Activated T-helper 1 cell treated with anti-CD3 and anti-CD28 coated beads, Interleukin-2, amount 50 U/mL, for 16 hours (primary cell): ENCODE data around the gene CSNK2B.

Experiments used
- DNase-seq, 2 donors: peaks; one replicate each; pipeline ENCODE4 v3.0.0-alpha.2; 2020; ENCODE audit warnings: low read depth in 1 of 2, low spot score in 1 of 2

The CSNK2B gene

DNA sequence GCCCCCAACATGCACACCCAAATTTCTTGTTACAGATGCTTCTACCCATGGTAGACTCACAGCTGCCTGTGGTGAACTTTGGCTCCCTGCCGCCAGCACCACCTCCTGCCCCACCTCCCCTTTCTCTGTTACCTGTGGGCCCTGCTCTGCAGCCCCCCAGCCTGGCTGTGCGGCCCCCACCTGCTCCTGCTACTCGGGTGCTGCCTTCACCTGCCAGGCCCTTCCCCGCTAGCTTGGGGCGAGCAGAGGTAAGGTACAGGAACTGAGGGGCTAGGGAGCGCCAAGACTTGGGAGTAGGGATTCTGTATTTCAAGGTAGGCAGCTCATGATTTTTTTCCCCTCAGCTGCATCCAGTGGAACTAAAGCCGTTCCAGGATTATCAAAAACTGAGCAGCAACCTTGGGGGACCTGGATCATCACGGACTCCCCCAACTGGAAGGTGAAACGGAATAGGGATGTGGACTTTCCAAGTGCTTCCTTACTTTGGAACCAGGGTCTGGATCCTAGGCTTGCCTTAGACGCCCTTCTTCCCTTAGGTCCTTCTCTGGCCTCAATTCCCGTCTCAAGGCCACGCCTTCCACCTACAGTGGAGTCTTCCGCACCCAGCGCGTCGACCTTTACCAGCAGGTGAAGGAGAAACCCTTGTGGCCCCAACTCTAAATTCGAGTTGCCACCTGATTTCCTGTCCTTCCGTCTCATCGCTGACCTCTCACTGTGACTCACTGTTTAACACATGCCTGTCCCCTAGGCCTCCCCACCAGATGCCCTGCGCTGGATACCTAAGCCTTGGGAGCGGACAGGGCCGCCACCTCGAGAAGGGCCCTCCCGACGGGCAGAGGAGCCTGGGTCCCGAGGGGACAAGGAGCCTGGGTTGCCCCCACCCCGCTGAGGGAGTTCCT, 28.9 kb upstream of the CSNK2B start:
- no peak for DNase-seq

DNA sequence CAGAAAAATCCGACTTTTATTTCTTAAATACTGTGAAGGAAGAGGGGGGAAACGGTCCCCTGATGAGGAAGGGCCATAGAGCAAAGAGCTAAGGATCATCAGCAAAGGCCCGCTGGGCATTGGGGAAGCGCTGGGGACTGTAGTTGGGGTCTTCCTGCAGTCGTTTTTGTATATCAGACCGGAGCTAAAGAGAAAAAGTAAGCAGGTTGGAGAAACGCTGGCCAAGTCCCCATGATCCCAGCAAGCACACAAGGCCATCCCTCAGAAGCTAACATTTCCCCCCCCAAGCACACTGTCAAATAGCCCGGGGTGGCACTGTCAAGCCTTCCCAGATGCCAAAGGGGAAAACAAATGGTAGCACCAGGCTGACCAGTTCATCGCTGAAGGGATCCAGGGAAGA, 26.8 kb upstream of the CSNK2B start:
- DNase-seq, result no peak

DNA sequence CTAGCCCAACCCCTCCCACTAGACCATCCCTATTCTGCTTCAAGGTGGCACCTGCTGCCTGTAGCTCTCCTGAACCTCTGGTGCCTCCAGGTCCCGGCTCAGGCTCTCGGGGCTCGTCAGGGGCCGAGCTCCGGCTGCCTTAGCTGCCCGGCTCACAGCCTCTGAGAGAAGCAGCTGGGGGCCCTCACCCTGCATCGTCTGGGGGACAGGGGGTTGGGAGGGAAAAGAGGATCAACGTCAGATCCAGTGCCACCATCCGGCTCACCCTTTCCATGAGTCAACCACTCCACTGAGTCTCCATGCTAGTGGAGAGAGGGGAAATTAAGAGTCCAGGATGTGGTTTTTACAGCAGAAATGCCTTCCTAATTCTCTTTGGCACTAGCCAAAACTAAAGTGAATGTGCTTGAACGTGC, 26.4 kb upstream of the CSNK2B start:
- no peak for DNase-seq

DNA sequence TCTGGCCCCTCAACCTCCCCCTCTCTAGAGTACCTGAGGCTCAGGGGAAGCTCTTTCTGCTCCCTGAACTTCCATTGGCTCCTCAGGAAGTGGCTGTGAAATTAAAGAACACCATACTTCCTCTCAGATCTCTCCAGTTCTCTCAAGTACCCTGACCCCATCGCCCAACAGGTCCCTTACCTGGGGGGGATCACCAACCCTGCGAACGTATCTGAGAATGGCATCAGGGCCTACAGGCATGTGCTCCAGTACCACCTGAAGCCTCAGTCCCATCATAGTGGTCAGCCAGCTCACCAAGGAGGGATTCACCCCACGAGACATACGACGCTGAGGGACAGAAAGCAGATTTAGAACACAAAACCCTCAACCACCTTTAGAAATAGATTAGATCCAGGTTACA, 25.3 kb upstream of the CSNK2B start:
- no peak for DNase-seq

DNA sequence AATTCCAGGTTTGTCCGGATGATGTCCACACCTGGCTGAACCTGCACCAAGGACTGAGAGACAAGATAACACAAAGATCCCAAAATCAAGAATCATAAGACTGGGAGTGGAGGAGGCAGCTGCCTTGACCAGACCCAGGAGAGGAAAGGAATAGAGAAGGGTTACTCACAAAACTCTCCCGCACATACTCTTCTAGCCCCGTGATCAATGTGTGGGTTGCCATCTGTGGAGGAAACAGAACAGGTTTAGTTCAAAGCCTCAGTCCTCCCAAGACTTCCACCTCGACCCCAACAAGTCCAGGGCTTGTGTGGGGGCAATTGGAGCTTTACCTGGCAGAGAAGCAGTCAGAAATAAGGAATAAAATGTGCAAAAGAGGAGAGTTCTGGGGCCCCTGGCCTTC, 24.5 kb upstream of the CSNK2B start:
- no peak for DNase-seq

DNA sequence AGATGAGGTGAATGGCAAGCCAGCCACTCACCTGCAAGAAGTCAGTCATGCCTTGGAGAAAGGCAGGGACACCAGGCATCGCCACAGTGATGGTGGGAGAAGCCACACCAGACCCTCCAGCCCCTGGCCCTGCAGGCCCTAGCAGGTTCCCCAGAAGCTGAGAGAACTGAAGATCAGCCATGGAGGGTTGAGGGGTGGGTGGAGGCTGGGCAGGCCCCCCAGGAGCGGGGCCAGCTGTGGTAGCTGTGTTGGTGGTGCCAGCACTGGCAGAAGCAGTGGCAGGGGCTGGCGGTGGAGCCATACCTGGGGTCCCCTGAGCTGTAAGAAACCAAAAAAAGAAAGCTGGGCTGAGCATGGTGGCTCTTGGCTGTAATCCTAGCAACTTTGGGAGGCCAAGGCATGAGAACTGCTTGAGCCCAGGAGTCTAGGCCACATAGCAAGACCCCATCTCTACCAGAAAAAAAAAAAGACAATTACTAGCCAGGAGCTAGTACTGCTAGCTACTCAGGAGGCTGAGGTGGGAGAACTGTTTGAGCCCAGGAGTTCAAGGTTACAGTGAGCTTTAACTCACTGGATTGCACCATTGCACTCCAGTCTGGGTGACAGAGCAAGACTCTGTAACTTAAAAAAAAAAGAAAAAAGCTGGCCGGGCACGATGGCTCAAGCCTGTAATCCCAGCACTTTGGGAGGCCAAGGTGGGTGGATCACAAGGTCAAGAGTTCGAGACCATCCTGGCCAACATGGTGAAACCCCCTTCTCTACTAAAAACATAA, 22.9 kb upstream of the CSNK2B start:
- DNase-seq, result no peak

DNA sequence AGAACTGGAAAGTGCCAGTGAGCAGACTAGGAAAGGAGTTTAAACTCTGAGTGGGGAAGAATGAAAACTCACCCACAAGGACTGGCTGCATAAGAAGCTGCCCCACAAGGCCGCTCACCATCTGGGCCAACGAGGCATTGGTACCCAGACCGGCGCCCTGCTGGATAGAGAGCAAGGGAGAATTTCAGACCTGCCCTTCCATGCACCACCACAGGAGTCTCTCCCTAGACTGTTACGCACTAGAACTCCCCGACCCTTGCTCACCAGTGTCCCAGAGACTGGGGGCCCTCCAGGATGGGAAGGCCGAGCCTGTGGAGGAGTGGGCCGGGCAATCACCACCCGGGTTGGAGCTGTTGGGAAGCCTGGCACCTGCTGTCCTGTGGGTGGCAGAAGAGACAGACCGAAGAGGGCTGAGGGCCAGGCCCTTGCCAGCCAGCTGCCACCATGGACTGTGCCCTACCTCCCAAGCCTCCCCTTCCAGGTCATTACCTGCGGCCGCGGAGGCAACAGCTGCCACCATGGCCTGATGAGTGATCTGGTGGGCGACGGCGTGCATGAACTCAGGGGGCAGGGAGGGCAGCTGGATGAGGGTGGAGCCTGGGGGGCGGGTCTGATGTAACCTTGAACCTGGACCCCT, 21.9 kb upstream of the CSNK2B start:
- no peak for DNase-seq

DNA sequence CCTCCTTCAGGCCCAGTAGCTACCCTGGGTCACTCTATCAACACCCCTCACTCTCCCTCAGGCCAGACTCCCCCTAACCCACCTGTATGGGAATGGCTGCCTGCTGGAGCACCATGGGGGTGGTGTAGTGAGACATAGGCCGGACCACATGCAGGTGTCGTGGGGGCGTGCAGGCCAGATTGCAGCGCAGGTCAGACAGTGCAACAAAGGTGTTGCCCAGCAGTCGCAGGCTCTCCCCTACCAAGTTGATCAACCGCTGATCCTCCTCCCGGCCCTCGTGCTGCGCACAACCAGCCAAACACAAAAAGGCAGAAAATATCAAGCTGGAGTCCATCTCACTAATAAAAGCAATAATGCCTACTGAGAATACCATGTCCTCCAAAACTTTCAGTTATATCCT, 20.6 kb upstream of the CSNK2B start:
- DNase-seq, result no peak

DNA sequence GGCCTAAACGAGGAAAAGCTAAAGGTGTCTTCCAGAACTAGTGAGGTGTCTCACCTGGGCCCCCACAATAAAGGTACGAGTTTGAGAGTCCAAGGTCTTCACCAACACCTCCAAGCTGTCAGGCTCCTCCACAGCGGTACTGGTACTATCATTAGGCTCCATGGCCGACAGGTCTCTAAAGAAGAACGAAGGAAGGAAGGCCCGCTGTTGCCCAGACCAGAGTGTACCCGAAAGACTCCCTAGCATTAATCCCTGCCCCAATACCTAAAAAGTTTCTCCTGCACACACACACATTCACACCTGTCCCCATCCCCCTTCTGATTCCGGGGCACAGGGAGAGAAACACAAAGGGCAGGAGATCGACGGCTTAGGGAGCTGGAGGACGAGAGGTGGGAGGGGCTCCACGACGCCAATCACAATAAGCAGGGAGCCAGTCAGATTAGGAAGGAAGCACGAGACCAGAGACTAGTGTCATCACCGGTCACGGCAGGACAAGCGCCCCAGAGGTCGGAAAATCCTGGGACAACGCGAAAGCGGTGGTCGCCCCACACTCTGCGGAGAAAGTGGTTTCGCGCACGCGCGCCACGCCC, 14.2 kb upstream of the CSNK2B start:
- DNase-seq, result no peak

DNA sequence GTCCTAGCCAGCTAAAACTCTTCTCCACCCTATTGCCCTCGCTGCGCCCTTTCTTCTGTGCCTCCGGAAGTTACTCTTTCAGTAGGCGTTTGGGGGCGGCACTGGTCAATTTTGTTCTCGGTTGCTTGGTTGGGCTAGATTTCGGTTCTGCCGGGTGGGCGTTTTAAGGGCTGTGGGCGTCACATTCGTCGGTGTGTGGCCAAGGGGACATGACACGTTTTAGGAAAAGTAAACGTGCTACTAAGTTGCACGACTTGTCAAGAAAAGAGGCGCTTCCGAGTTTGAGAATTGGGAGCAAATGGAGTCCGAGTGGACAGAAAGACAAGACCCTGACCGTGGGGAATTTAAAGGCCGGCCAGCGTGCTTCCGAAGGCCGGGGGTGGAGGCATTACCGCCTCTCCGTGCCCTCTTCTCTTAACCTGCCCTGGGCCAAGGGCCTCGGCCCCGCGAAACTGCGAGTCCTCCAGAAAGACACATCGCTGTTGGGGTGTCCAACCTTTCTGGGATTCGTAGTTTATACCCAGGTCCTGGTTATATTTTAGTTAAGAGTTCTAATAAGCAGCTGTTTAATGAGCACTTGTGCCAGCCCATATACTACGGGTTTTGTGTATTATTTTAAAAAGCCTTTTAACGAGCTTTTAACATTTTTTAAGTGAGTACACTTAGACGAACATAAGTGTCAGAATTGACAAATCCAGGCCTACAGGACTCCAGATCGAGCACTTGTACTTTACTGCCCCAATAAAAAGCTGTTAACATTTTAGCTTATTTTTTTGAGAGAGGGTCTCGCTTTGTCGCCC, 12.8 kb upstream of the CSNK2B start:
- peak in 1 of 2 donors; percentile 73 for DNase-seq

DNA sequence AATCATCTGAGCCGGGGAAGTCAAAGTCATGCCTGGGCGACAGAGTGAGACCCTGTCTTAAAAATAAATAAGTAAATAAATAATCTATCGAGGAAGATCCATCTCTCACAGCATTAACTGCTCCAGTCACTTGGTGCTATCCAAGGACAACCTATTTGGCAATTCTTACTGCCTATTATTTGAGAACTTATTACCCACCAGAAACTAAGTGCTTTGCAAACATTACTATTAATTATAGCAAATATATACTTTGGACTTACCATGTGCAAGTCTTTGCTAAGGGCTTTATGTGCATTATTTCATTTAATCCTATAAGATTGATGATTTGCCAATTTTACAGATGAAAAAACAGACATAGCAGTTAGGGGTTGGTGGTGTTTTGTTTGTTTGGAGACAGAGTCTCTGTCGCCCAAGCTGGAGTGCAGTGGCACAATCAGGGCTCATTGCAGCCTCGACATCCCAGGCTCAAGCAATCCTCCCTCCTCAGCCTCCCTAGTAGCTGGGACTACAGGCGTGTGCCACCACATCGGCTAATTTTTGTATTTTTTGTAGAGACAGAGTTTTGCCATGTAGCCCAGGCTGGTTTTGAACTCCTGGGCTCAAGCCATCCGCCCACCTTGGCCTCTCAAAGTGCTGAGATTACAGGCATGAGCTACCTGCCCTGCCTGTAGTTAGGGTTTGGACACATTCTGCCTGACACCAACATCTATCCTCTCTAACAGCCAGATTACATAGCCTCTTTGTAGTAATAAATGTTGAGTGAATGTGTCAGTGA, 11.1 kb upstream of the CSNK2B start:
- DNase-seq, result no peak

DNA sequence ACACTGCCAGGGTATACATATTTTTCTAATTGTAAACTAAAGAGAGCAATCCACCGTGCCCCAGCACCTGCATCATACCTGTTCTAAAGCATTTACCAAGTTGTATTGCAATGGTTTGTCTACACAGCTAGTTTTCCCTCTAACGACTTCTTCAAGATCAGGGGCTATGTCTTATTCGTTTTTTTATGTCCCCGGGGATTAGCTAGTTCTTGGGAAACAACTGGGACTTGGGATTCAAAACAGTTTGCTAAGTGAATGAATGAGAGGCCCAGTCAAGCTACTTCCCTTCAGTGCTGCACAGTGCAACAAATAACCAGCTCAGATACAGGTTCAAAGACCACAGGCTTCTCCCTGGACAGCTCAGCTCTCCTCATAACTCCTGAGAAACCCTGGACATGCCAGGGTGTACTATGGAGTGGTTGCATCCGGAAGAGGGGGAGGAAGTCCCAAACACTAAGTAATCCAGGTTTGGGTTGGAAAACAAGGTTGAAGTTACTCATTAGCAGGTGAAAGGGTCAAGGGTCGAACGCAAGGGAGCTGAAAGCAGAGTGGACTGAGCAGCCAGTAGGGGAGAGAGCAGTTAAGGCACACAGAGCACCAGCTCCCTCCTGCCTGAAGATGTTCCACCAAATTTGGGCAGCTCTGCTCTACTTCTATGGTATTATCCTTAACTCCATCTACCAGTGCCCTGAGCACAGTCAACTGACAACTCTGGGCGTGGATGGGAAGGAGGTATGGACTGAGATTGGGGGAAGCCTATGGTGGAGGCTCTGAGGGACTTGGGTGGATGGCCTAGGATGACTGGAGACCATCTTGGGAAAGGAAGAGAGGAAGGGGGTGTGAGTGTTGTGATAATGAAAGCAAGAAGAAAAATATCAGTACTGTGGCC, 10.3 kb upstream of the CSNK2B start, which contains the start of gene APOM:
Gene APOM, plus strand, starts transcription at position 546 of the 889 bp plus-strand sequence. Its CDS starts 73 bp downstream, at position 619.
- no peak for DNase-seq

DNA sequence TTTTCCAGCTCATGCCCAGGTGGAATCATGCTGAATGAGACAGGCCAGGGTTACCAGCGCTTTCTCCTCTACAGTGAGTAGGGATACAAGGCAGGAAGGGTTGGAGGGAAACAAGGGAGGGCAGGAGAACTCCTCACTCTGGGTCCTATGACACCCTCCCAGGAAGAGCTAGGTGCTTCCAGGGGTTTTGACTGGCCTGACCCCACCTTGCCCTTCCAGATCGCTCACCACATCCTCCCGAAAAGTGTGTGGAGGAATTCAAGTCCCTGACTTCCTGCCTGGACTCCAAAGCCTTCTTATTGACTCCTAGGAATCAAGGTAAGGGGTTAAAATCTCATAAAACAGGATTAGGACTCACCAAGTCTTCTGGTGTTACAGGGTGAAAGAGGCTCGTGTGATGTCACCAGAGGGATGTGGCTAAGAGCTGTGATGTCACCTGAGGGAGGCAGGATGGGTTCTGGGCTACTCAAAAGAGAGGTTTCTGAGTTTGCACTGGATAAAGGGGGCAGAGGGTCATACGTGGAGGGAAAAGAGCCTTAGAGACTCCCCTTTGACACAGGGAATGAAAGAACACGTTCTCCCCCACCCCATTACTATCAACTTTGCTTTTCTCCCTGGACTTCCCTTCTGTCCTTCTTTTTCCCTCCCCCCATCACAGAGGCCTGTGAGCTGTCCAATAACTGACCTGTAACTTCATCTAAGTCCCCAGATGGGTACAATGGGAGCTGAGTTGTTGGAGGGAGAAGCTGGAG, 8.3 kb upstream of the CSNK2B start:
- no peak for DNase-seq

DNA sequence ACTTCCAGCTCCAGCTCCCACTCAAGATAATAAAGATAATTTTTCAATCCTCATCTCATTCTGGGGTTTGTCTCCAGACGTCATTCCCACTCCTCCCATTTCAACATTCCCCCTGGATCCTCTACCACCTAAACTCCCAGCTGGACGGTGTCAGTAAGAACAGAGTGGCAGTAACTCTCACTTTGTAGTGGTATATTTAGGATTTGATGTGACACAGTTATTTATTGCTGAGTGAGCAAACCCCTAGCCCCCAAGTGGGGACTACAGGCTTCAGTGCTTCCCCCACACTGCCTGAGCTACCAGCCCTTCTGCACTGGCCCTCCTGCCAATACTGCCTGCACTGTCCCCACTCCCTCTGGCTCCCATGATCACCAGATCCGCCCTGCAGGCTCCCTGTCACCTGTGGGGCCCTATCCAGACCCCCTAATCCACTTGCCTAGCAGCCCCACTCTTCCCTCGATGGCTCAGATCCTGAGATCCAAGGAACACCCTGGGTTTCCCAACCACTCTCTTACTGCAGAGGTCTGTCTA, 7.7 kb upstream of the CSNK2B start:
- DNase-seq, result no peak

DNA sequence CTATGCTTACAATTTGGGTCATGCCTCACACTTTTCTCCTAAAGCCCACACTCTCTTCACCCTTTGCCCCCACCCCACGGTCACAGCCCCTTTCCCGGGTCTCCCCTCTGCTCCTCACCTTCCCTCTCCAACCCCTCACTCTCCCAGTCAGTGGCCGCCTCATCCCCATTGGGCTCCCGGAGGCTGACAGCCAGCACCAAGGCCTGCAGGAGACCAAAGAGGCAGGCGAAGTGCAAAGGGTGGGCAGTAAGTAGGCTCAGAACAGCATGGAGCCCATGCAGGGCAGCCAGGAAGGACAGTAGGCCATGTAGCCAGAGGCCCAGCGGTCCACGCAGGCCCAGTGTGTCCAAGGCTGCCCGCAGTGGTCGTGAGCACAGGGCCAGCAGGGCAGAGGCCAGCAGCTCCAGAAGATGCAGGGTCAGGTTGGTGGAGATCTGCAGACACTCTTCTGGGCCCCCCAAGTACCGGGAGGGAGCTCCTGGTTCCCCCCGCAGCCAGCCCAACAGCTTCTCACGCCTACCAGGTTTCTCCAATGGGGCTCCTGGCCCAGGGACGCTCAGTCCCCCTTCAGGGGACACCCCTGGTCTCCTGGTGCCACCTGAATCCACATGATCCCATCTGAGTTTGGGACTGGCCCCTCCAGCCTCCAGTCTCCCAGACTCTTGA, 6.8 kb upstream of the CSNK2B start:
- no peak for DNase-seq

DNA sequence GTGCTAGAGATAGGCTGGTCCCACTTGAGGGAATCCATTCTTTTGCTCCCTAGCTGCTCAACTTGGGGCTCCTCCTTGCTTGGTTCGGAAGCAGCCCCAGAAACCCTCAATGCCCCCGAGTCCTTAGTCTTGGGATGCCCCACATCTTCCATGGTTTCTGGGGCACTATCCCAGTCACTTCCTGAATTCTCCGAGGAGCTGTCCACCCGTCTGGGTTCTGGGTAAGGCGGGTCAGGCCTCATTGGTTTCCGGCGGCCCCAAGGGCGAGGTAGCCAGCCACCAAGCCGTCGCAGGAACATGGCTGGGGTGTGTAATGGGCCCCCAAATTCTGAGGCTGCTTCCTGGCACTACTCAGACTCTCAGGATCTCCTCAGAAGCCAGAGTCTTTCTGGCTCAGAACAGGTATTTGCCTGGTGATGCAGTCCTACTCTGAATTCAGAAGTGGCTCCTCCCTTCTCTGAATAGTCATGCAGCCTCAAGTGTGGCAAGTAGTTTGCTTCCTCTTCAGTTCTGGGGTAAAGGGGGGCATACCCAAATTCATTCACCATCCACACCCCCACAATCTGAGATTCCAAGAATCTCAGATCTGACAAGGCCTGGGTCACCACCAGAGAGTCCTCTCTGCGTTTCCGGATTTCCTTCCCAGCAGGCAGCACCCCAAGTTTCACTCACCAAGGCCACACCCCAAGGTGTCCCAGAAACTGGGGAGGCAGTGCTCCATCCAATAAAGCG, 6.1 kb upstream of the CSNK2B start:
- DNase-seq, result no peak
